ENCODE measurements around the gene SIRT1. TPM values are rescaled to one million over a fixed set of nuclear protein-coding genes. Genes with fewer than 3 reads are reported as not detected.

SIRT1 gene
- total and polyA plus RNA-seq, 2 of the 4 experiments (the other 2 are of a cell fraction): 9.5 to 12.9 TPM

Small RNAs within 50 kb of the gene (microRNA-seq; reads per million reads assigned to microRNA genes)
- gene RNU6-523P (ENCODE audit: insufficient read depth, insufficient read length): not detected

Small RNAs within 50 kb of the gene (small RNA-seq; reads per million reads assigned to genes)
- 0 reads per million in 5 experiments for gene RNU6-523P

Other genes starting within 250 kb of the SIRT1 start
- gene CTNNA3, start 188.5 kb upstream of the SIRT1 start, total RNA-seq (2012; rRNA removed): 0.83 and 0.90 TPM in 2 replicates
- 0.19 TPM in 1 of 2 replicates, not detected in the other for gene CTNNA3, start 188.5 kb upstream of the SIRT1 start, polyA plus RNA-seq (2012; rRNA removed)
- gene DNAJC12, start 46.5 kb upstream of the SIRT1 start, total RNA-seq (2012; rRNA removed): 1.7 and 2.3 TPM in 2 replicates
- gene DNAJC12, start 46.5 kb upstream of the SIRT1 start, polyA plus RNA-seq (2012; rRNA removed): 2.0 and 2.9 TPM in 2 replicates
- 92.8 and 177 TPM in 2 replicates for gene HERC4, start 190.6 kb downstream of the SIRT1 start, total RNA-seq (2012; rRNA removed)
- 46.1 and 66.6 TPM in 2 replicates for gene HERC4, start 190.6 kb downstream of the SIRT1 start, polyA plus RNA-seq (2012; rRNA removed)
- 12.5 and 13.1 TPM in 2 replicates for gene MYPN, start 224.8 kb downstream of the SIRT1 start, total RNA-seq (2012; rRNA removed)
- 7.8 and 8.1 TPM in 2 replicates for gene MYPN, start 224.8 kb downstream of the SIRT1 start, polyA plus RNA-seq (2012; rRNA removed)